Measurements from ENCODE around the gene TBC1D4.

The TBC1D4 gene

DNA sequence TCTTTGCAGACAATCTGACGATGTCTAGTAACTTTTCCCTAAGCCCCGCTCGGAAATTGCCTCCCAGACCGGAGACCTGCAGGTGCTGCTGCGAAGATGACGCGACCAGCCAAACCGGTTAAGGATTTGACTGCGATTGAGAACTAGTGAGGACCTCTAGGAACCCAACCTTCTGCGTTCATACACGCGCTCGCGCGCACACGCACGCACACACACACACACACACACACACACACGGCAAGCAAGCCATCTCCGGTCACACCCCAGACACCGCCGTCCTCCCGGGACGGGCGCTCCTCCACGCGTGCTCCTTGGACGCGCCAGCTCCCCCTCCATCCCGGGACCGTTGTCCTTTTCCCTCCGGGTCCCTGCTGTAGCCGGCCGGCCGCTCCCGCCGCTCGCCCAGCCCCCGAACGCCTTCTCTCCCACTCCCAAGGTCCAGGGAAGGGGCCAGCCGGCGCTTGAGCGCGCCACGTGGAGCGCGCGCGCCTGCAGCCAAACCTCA lies 1.2 kb downstream of the TBC1D4 start:
- TF ChIP-seq, protein P1, sequence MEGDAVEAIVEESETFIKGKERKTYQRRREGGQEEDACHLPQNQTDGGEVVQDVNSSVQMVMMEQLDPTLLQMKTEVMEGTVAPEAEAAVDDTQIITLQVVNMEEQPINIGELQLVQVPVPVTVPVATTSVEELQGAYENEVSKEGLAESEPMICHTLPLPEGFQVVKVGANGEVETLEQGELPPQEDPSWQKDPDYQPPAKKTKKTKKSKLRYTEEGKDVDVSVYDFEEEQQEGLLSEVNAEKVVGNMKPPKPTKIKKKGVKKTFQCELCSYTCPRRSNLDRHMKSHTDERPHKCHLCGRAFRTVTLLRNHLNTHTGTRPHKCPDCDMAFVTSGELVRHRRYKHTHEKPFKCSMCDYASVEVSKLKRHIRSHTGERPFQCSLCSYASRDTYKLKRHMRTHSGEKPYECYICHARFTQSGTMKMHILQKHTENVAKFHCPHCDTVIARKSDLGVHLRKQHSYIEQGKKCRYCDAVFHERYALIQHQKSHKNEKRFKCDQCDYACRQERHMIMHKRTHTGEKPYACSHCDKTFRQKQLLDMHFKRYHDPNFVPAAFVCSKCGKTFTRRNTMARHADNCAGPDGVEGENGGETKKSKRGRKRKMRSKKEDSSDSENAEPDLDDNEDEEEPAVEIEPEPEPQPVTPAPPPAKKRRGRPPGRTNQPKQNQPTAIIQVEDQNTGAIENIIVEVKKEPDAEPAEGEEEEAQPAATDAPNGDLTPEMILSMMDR (IDR thresholded peaks at IDR 0.05; ENCODE audit: insufficient read depth, low read length, missing control alignments) = no peak
- ChIA-PET CTCF (interaction anchor here (1.0 to 1.7 kb wide), 3 partner anchors 61 to 123 kb away, joined by 3 to 4 read pairs (median 4); no protein-coding TSS in a partner anchor), POLR2A (no interaction called here)
- H3K4me3 ChIP-seq (ENCODE audit: low read depth, low read length) = peak overlapping the region; percentile 70
- no peak for DNase-seq (ENCODE audit: low read depth, low spot score)

DNA sequence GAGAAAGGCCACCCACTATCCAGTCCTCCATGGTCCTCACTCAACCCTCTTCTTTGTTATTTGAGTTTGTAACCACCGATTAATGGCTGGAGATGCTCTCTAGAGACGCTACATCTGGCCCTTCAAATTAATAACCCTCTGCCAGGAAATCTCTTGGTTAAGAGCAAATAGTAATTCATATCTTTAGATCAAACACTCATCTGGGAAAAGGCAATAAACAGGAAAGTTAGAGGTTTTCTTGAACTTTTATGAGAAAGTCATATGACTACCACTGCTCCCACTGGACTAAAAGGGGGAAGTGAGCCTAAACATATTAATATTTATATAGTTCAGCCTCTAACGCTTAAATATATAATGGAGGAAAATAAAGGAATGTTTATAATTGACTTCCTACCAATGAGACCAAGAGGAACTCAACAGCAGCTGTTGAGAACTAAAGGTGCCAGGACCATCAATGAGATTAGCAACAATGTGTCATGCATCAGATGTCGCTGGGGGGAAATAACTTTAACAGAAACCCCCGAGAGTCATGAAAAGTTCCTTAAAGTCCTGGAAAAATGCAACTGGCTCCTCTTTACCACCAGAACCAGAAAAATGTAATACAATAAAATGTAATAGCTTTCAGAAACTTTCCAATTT lies 2.7 kb downstream of the TBC1D4 start:
- ChIA-PET CTCF (interaction anchor here (1.2 kb wide), 1 partner anchor 103 kb away, joined by 4 read pairs; no protein-coding TSS in a partner anchor), POLR2A (no interaction called here)
- TF ChIP-seq, protein P1 (IDR thresholded peaks at IDR 0.05; ENCODE audit: insufficient read depth, low read length, missing control alignments) = no peak
- H3K4me3 ChIP-seq (ENCODE audit: low read depth, low read length) = no peak overlapping the region
- DNase-seq (ENCODE audit: low read depth, low spot score) = no peak

DNA sequence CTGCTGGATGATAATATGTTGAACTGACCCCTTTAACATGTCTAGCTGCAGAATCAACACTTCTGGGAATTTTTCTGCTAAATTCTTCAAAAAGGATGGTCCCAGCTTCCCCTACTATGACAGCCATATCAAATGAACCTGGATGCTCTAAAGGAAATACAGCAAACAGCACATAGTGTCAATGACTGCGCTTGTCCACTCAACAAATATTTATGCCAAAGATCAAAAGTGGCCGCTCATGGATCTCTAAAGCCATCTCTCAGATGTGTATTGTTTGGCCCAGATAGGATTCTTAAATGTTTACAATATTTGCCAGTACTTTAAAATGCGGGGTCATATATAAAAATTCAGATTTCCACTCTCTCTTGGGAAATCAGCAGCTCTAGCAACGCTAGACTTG lies 3.3 kb downstream of the TBC1D4 start:
- POLR2A ChIA-PET = no interaction called here
- TF ChIP-seq, protein P1 (IDR thresholded peaks at IDR 0.05; ENCODE audit: insufficient read depth, low read length, missing control alignments) = no peak
- DNase-seq (ENCODE audit: low read depth, low spot score) = no peak
- CTCF ChIA-PET = no interaction called here
- H3K4me3 ChIP-seq (ENCODE audit: low read depth, low read length) = no peak overlapping the region

DNA sequence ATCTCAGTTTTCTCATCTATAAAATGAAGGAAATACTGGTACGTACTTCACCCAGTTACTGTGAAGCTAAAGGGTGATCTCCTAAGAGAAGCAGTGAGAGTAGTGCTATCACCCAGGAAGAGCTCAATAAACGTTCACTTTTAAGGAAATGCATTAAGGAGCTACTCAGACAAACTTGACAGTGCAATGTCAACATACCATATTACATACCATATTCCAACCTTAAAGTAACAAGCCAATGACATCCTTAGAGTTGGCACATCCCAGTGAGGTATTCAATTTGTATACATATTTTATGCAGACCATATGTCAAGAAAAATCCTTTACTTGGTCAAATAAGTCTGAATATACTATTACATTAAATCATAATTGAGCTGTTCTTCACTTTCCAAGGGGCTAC lies 7.0 kb downstream of the TBC1D4 start:
- POLR2A ChIA-PET = no interaction called here
- CTCF ChIA-PET = interaction anchor here (0.7 to 1.3 kb wide), 4 partner anchors 10 to 102 kb away, joined by 3 read pairs; no protein-coding TSS in a partner anchor
- TF ChIP-seq, protein P1 (IDR thresholded peaks at IDR 0.05; ENCODE audit: insufficient read depth, low read length, missing control alignments) = no peak
- no peak overlapping the region for H3K4me3 ChIP-seq (ENCODE audit: low read depth, low read length)
- DNase-seq (ENCODE audit: low read depth, low spot score) = no peak

DNA sequence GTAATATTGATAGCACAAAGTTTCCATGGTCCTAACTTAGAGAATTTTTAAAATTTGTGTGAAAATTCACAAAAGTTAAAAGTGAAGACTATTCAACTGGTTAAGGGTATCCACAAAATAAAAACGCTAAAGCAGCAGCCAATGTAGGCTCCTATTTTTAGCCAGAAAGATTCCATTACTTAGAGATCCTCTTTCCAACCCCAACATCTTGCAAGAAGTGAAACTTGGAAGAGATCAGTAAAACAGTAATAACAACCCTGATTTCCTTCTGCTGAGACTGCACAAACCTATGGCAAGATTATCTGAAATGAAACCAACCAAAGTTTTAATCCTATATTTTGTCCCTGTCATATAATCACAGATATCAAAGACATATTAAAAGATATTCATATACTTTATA lies 8.5 kb downstream of the TBC1D4 start:
- no peak for DNase-seq (ENCODE audit: low read depth, low spot score)
- CTCF ChIA-PET = no interaction called here
- TF ChIP-seq, protein P1 (IDR thresholded peaks at IDR 0.05; ENCODE audit: insufficient read depth, low read length, missing control alignments) = no peak
- POLR2A ChIA-PET = no interaction called here
- H3K4me3 ChIP-seq (ENCODE audit: low read depth, low read length) = no peak overlapping the region

DNA sequence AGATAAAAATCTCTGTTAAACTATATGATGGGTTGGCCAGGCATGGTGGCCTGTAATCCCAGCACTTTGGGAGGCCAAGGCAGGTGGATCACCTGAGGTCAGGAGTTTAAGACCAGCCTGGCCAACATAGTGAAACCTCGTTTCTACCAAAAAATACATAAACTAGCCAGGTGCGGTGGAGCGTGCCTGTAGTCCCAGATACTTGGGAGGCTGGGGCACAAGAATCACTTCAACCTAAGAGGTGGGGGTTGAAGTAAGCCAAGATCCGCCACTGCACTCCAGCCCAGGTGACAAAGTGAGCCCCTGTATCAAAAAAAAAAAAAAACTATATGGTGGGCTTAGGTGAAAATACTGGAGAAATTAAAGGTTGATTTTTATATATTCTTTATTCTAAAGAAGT lies 11.3 kb downstream of the TBC1D4 start:
- ChIA-PET POLR2A (no interaction called here), CTCF (interaction anchor here (1.2 kb wide), 1 partner anchor 9 kb away, joined by 3 read pairs; no protein-coding TSS in a partner anchor)
- H3K4me3 ChIP-seq (ENCODE audit: low read depth, low read length) = no peak overlapping the region
- DNase-seq (ENCODE audit: low read depth, low spot score) = no peak
- TF ChIP-seq, protein P1 (IDR thresholded peaks at IDR 0.05; ENCODE audit: insufficient read depth, low read length, missing control alignments) = no peak
